ENCODE measurements around the gene PCSK5.

DNA sequence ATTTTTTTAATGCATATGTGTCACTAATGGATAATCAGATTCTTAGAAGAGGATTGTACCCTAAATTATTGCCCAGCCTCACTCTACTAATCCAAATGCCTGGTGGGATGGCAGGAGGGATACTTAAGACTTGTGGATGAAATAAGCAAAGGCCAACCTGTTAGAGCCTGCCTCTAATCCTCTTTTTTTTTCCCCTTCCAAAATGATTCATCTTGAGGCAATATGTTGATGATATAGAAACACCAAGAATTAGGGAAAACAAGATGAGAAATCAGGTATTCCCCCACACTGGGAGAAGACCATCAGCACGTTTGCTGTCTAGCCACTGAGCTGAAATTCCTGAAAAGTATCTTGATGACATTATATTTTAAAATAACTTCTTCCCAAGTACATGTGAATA, 451.7 kb downstream of the PCSK5 start:
- TF ChIP-seq, protein P1, sequence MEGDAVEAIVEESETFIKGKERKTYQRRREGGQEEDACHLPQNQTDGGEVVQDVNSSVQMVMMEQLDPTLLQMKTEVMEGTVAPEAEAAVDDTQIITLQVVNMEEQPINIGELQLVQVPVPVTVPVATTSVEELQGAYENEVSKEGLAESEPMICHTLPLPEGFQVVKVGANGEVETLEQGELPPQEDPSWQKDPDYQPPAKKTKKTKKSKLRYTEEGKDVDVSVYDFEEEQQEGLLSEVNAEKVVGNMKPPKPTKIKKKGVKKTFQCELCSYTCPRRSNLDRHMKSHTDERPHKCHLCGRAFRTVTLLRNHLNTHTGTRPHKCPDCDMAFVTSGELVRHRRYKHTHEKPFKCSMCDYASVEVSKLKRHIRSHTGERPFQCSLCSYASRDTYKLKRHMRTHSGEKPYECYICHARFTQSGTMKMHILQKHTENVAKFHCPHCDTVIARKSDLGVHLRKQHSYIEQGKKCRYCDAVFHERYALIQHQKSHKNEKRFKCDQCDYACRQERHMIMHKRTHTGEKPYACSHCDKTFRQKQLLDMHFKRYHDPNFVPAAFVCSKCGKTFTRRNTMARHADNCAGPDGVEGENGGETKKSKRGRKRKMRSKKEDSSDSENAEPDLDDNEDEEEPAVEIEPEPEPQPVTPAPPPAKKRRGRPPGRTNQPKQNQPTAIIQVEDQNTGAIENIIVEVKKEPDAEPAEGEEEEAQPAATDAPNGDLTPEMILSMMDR (conservative IDR thresholded peaks at IDR 0.05; ENCODE audit: low read depth, low read length) = no peak
- no peak for TF ChIP-seq EZH2 (IDR thresholded peaks at IDR 0.05; ENCODE audit: borderline replicate concordance, low read depth, low read length, poor library complexity, severe bottlenecking)

Data from A673 (cell line).